Astrocyte (in vitro differentiated cells and primary cell): Measurements from ENCODE around the gene GFRA1. TPM values are rescaled to one million over a fixed set of nuclear protein-coding genes. Genes with fewer than 3 reads are reported as not detected.

Source experiments
- DNase-seq: peaks from one replicate; pipeline ENCODE4 v3.0.0-alpha.2; 2010; ENCODE audit warnings: low read depth
- FAIRE-seq: peaks from 2 replicates; lab custom pipeline; 2011; peaks lifted over from hg19 to GRCh38; lab: Jason Lieb, UNC
- H2AFZ ChIP-seq: 2 replicates; pipeline ENCODE4 v1.6.0; 2012; ENCODE audit warnings: low read depth, low read length, inconsistent platforms
- H3K27ac ChIP-seq: 2 replicates; pipeline ENCODE4 v1.5.1; 2011; ENCODE audit warnings: low read depth, low read length, inconsistent platforms
- H3K27me3 ChIP-seq: 2 replicates; pipeline ENCODE4 v1.6.0; 2011; ENCODE audit warnings: low read length, inconsistent platforms; ENCODE audit not compliant: insufficient read depth
- H3K36me3 ChIP-seq: 2 replicates; pipeline ENCODE4 v1.5.1; 2011; ENCODE audit warnings: low read length, inconsistent platforms; ENCODE audit not compliant: insufficient read depth
- H3K4me1 ChIP-seq: 2 replicates; pipeline ENCODE4 v1.5.1; 2011; ENCODE audit warnings: low read length, inconsistent platforms; ENCODE audit not compliant: insufficient read depth
- H3K4me2 ChIP-seq: 2 replicates; pipeline ENCODE4 v1.6.0; 2012; ENCODE audit warnings: low read length, inconsistent platforms
- H3K4me3 ChIP-seq: 2 replicates; pipeline ENCODE4 v1.5.1; 2011; ENCODE audit warnings: low read depth, mild to moderate bottlenecking, low read length, inconsistent platforms; ENCODE audit not compliant: insufficient read depth
- H3K79me2 ChIP-seq: 2 replicates; pipeline ENCODE4 v1.6.0; 2012; ENCODE audit warnings: mild to moderate bottlenecking, low read length, inconsistent platforms; ENCODE audit not compliant: insufficient read depth
- H3K9ac ChIP-seq: 2 replicates; pipeline ENCODE4 v1.6.0; 2012; ENCODE audit warnings: mild to moderate bottlenecking, low read length, inconsistent platforms
- H3K9me3 ChIP-seq: 2 replicates; pipeline ENCODE4 v1.5.1; 2012; ENCODE audit warnings: low read depth, mild to moderate bottlenecking, low read length, inconsistent platforms; ENCODE audit not compliant: insufficient read depth
- H4K20me1 ChIP-seq: 2 replicates; pipeline ENCODE4 v1.6.0; 2012; ENCODE audit warnings: low read length, inconsistent platforms; ENCODE audit not compliant: insufficient read depth
- H3K27ac Mint-ChIP-seq: one replicate; pipeline ENCODE4 v1.8.0; 2021; ENCODE audit warnings: mild to moderate bottlenecking, mixed read lengths; ENCODE audit not compliant: unreplicated experiment
- H3K27me3 Mint-ChIP-seq: one replicate; pipeline ENCODE4 v1.8.0; 2021; ENCODE audit warnings: low read depth, mixed read lengths; ENCODE audit not compliant: unreplicated experiment
- H3K36me3 Mint-ChIP-seq: one replicate; pipeline ENCODE4 v1.8.0; 2021; ENCODE audit warnings: low read depth, mixed read lengths; ENCODE audit not compliant: unreplicated experiment
- H3K4me1 Mint-ChIP-seq: one replicate; pipeline ENCODE4 v1.8.0; 2021; ENCODE audit warnings: low read depth, mixed read lengths; ENCODE audit not compliant: unreplicated experiment
- H3K4me3 Mint-ChIP-seq: one replicate; pipeline ENCODE4 v1.8.0; 2021; ENCODE audit warnings: mild to moderate bottlenecking, moderate library complexity, mixed read lengths; ENCODE audit not compliant: unreplicated experiment
- H3K9me3 Mint-ChIP-seq: one replicate; pipeline ENCODE4 v1.8.0; 2021; ENCODE audit warnings: mild to moderate bottlenecking, mixed read lengths; ENCODE audit not compliant: unreplicated experiment
- EZH2 ChIP-seq: IDR thresholded peaks from 2 replicates; pipeline ENCODE4 v1.6.1; 2012; ENCODE audit warnings: mild to moderate bottlenecking, low read length, inconsistent platforms; ENCODE audit not compliant: insufficient read depth
- total RNA-seq: library from RNA; stranded (reverse); gene quantifications from 2 replicates; pipeline ENCODE4 v1.2.1, GENCODE V29; 2021
- TF ChIP-seq, protein P1 (sequence below): IDR thresholded peaks from 2 replicates; pipeline ENCODE4 v1.5.1; 2011; ENCODE audit warnings: low read depth, mild to moderate bottlenecking, inconsistent platforms, low read length, moderate library complexity; ENCODE audit not compliant: insufficient read depth

GFRA1 gene
- total RNA-seq, 1 donor from 2014 or later = 24.2 TPM

- no peak for DNase-seq
- no peaks in the 10 kb centered on the region for H3K36me3 ChIP-seq
- no peaks in the 10 kb centered on the region for H3K79me2 ChIP-seq
- no peak for FAIRE-seq
- no peak overlapping the region for H3K4me2 ChIP-seq
- no peaks in the 10 kb centered on the region for H3K9me3 ChIP-seq
- H3K4me3 ChIP-seq = no peak overlapping the region
- no peaks in the 10 kb centered on the region for H4K20me1 ChIP-seq
- no peak overlapping the region for H3K9ac ChIP-seq
- Mint-ChIP-seq H3K4me1 (no peaks in the 10 kb centered on the region), H3K4me3 (no peak overlapping the region), H3K9me3 (no peaks in the 10 kb centered on the region), H3K27me3 (peaks cover 31% of the 10 kb centered on the region), H3K27ac (no peak overlapping the region), H3K36me3 (no peaks in the 10 kb centered on the region)
- no peaks in the 10 kb centered on the region for H3K4me1 ChIP-seq
- H3K27me3 ChIP-seq = no peaks in the 10 kb centered on the region
- TF ChIP-seq EZH2 = no peak
- TF ChIP-seq, protein P1, sequence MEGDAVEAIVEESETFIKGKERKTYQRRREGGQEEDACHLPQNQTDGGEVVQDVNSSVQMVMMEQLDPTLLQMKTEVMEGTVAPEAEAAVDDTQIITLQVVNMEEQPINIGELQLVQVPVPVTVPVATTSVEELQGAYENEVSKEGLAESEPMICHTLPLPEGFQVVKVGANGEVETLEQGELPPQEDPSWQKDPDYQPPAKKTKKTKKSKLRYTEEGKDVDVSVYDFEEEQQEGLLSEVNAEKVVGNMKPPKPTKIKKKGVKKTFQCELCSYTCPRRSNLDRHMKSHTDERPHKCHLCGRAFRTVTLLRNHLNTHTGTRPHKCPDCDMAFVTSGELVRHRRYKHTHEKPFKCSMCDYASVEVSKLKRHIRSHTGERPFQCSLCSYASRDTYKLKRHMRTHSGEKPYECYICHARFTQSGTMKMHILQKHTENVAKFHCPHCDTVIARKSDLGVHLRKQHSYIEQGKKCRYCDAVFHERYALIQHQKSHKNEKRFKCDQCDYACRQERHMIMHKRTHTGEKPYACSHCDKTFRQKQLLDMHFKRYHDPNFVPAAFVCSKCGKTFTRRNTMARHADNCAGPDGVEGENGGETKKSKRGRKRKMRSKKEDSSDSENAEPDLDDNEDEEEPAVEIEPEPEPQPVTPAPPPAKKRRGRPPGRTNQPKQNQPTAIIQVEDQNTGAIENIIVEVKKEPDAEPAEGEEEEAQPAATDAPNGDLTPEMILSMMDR = no peak
- no peak overlapping the region for H3K27ac ChIP-seq
- no peak overlapping the region for H2AFZ ChIP-seq
These were observed 212.1 kb downstream of the GFRA1 start for GRCh38 chr10:116060864-116061263.

DNA sequence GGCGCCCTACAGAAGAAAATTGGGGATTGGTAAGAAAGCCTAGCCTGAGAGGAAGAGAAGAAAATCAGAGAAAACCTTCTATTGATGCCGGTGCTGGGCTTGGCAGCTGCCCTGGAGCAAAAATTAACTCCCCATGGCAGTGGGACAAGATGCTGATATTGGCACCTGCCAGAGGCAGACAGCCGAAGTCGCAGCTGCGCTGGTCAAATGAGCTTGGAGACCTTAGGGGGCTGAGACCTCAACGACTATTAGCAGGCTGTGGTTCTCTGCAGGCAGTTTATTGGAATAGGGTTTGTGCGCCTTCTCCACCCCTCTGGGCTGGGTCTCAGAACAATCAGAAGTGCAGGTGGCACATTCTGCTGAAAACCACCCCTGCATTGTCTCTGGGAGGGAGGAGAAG lies 213.7 kb downstream of the GFRA1 start:
- Histone ChIP-seq H3K9ac (no peak overlapping the region), H3K4me2 (no peak overlapping the region), H3K79me2 (no peaks in the 10 kb centered on the region), H3K4me3 (no peak overlapping the region), H3K9me3 (no peaks in the 10 kb centered on the region), H3K4me1 (no peaks in the 10 kb centered on the region), H4K20me1 (no peaks in the 10 kb centered on the region), H3K36me3 (no peaks in the 10 kb centered on the region), H3K27me3 (no peaks in the 10 kb centered on the region), H2AFZ (no peak overlapping the region), H3K27ac (no peak overlapping the region)
- Mint-ChIP-seq H3K4me3 (no peak overlapping the region), H3K9me3 (no peaks in the 10 kb centered on the region), H3K36me3 (no peaks in the 10 kb centered on the region), H3K27ac (no peak overlapping the region), H3K27me3 (peaks cover 29% of the 10 kb centered on the region), H3K4me1 (no peaks in the 10 kb centered on the region)
- no peak for TF ChIP-seq EZH2
- TF ChIP-seq, protein P1 = no peak
- DNase-seq (no peak), FAIRE-seq (no peak)

GRCh38 chr10:116056445-116057293 lies 216.3 kb downstream of the GFRA1 start:
- Mint-ChIP-seq H3K9me3 (no peaks in the 10 kb centered on the region), H3K4me1 (peaks cover 4% of the 10 kb centered on the region), H3K4me3 (no peak overlapping the region), H3K27ac (no peak overlapping the region), H3K27me3 (peaks cover 21% of the 10 kb centered on the region), H3K36me3 (no peaks in the 10 kb centered on the region)
- H3K4me2 ChIP-seq = no peak overlapping the region
- H3K27me3 ChIP-seq = no peaks in the 10 kb centered on the region
- FAIRE-seq (no peak), DNase-seq (no peak)
- TF ChIP-seq, protein P1 = no peak
- no peak for TF ChIP-seq EZH2
- H3K36me3 ChIP-seq = no peaks in the 10 kb centered on the region
- H3K9ac ChIP-seq = no peak overlapping the region
- no peaks in the 10 kb centered on the region for H4K20me1 ChIP-seq
- H3K9me3 ChIP-seq = no peaks in the 10 kb centered on the region
- no peaks in the 10 kb centered on the region for H3K4me1 ChIP-seq
- H3K4me3 ChIP-seq = no peak overlapping the region
- H3K79me2 ChIP-seq = no peaks in the 10 kb centered on the region
- H3K27ac ChIP-seq = no peak overlapping the region
- H2AFZ ChIP-seq = no peak overlapping the region
